Mesenchymal stem cell (in vitro differentiated cells and primary cell): ENCODE results near the gene AQP4.

Experiments
- DNase-seq: peaks from one replicate; pipeline ENCODE4 v3.0.0-alpha.2; 2013
- H2AFZ ChIP-seq: one replicate; pipeline ENCODE4 v1.6.1; 2013; ENCODE audit warnings: low read depth, mild to moderate bottlenecking, control low read depth, inconsistent platforms, low read length, moderate library complexity
- H2AK5ac ChIP-seq: 2 replicates; pipeline ENCODE4 v1.6.1; 2013; ENCODE audit warnings: low read length, moderate library complexity, mild to moderate bottlenecking, inconsistent platforms; ENCODE audit not compliant: severe bottlenecking
- H2BK120ac ChIP-seq: one replicate; pipeline ENCODE4 v1.6.1; 2013; ENCODE audit warnings: low read depth, mild to moderate bottlenecking, inconsistent platforms, low read length, moderate library complexity
- H2BK12ac ChIP-seq, 2 experiments: one replicate each; pipeline ENCODE4 v1.6.1; 2013; ENCODE audit warnings: inconsistent platforms in 2 of 2, low read length in 2 of 2, mild to moderate bottlenecking in 2 of 2, moderate library complexity in 2 of 2, control low read depth in 1 of 2
- H2BK15ac ChIP-seq: one replicate; pipeline ENCODE4 v1.6.1; 2013; ENCODE audit warnings: mild to moderate bottlenecking, low read depth, inconsistent platforms; ENCODE audit not compliant: poor library complexity, severe bottlenecking
- H2BK5ac ChIP-seq: 2 replicates; pipeline ENCODE4 v1.6.1; 2013; ENCODE audit warnings: low read depth, mild to moderate bottlenecking, low read length, control low read depth, inconsistent platforms; ENCODE audit not compliant: poor library complexity, severe bottlenecking
- H3K14ac ChIP-seq, 2 experiments: one replicate each; pipeline ENCODE4 v1.6.1; 2013; ENCODE audit warnings: inconsistent platforms in 2 of 2, low read length in 2 of 2, control low read depth in 1 of 2, mild to moderate bottlenecking in 1 of 2, moderate library complexity in 1 of 2
- H3K18ac ChIP-seq, 2 experiments: one replicate each; pipeline ENCODE4 v1.6.1; 2013; ENCODE audit warnings: inconsistent platforms in 2 of 2, low read length in 2 of 2, control low read depth in 1 of 2, low read depth in 1 of 2, mild to moderate bottlenecking in 1 of 2
- H3K23ac ChIP-seq, 2 experiments: one replicate each; pipeline ENCODE4 v1.6.1; 2013; ENCODE audit warnings: inconsistent platforms in 2 of 2, low read length in 2 of 2, mild to moderate bottlenecking in 2 of 2, moderate library complexity in 2 of 2, control low read depth in 1 of 2
- H3K27ac ChIP-seq: 2 replicates; pipeline ENCODE4 v1.5.1; 2013; ENCODE audit warnings: mild to moderate bottlenecking, moderate library complexity, low read length, control low read depth, inconsistent platforms; ENCODE audit not compliant: poor library complexity, severe bottlenecking
- H3K27me3 ChIP-seq, 2 experiments: 2 replicates each; pipeline versions ENCODE4 v1.6.1 to v1.7.0; 2013; ENCODE audit warnings: low read length in 2 of 2, mild to moderate bottlenecking in 2 of 2, moderate library complexity in 2 of 2, control low read depth in 1 of 2, inconsistent platforms in 1 of 2; ENCODE audit not compliant: control insufficient read depth in 1 of 2, insufficient read depth in 1 of 2
- H3K36me3 ChIP-seq, 2 experiments: 2 replicates each; pipeline versions ENCODE4 v1.6.1 to v1.7.0; 2013; ENCODE audit warnings: low read length in 2 of 2, control low read depth in 1 of 2, inconsistent platforms in 1 of 2, low read depth in 1 of 2, mild to moderate bottlenecking in 1 of 2; ENCODE audit not compliant: insufficient read depth in 2 of 2, control insufficient read depth in 1 of 2
- H3K4ac ChIP-seq, 2 experiments: one replicate each; pipeline ENCODE4 v1.6.1; 2013; ENCODE audit warnings: inconsistent platforms in 2 of 2, low read length in 2 of 2, mild to moderate bottlenecking in 2 of 2, moderate library complexity in 2 of 2, control low read depth in 1 of 2, low read depth in 1 of 2
- H3K4me1 ChIP-seq: 2 replicates; pipeline ENCODE4 v1.6.1; 2013; ENCODE audit warnings: low read depth, low read length, control low read depth; ENCODE audit not compliant: control insufficient read depth, insufficient read depth
- H3K4me2 ChIP-seq: 2 replicates; pipeline ENCODE4 v1.6.1; 2013; ENCODE audit warnings: low read length, mild to moderate bottlenecking, inconsistent platforms; ENCODE audit not compliant: poor library complexity, severe bottlenecking
- H3K4me3 ChIP-seq, 2 experiments: 2 replicates each; pipeline versions ENCODE4 v1.5.1 to v1.7.0; 2013; ENCODE audit warnings: low read length in 2 of 2, mild to moderate bottlenecking in 2 of 2, control low read depth in 1 of 2, low read depth in 1 of 2; ENCODE audit not compliant: insufficient read depth in 1 of 2
- H3K79me1 ChIP-seq: replicated peaks from 2 replicates; pipeline ENCODE4 v1.6.1; 2013; ENCODE audit warnings: mild to moderate bottlenecking, control low read depth, low read length, inconsistent platforms; ENCODE audit not compliant: poor library complexity, severe bottlenecking
- H3K9ac ChIP-seq: 2 replicates; pipeline ENCODE4 v1.7.0; 2013; ENCODE audit warnings: mild to moderate bottlenecking, low read length, moderate library complexity
- H3K9me3 ChIP-seq: 2 replicates; pipeline ENCODE4 v1.7.0; 2013; ENCODE audit warnings: mild to moderate bottlenecking, low read length; ENCODE audit not compliant: control insufficient read depth
- H4K8ac ChIP-seq: one replicate; pipeline ENCODE4 v1.6.1; 2013; ENCODE audit warnings: inconsistent platforms, mild to moderate bottlenecking, low read length, moderate library complexity
- H4K91ac ChIP-seq: one replicate; pipeline ENCODE4 v1.6.1; 2013; ENCODE audit warnings: mild to moderate bottlenecking, low read length, inconsistent platforms
- WGBS: methylation state at CpG from one replicate; pipeline ENCODE4 v1.1.7; 2013; ENCODE audit warnings: mixed read lengths; 5-methylcytosine and 5-hydroxymethylcytosine counted together

AQP4 gene

DNA sequence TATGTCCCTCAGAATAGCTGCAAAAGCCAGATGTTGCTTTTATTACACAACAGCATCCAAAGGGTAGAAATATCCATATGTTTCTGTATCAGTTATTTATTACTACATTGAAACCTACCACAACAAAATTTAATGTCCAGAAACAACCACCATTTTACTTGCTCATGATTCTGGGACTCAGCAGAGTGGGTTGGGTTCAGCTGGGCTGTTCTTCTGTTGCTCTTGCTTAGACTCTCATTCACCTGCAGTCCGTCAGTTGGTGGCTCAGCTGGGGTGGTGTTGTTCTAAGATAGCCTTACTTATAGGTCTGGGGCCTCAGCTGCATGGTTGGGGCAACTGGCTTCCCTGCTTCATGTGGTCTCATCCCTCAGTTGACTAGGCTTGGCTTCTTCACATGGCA, 21.7 kb downstream of the AQP4 start:
- H3K27me3 ChIP-seq, result no peaks in the 10 kb centered on the region
- H2BK120ac ChIP-seq, result no peak overlapping the region
- no peak overlapping the region for H3K27ac ChIP-seq
- no peaks in the 10 kb centered on the region for H3K4me1 ChIP-seq
- no peak overlapping the region for H3K4me2 ChIP-seq
- H3K79me1 ChIP-seq, result no peaks in the 10 kb centered on the region
- WGBS, result 92% methylated on average over 1 of the region's 1 CpG
- H3K36me3 ChIP-seq, result no peaks in the 10 kb centered on the region
- no peaks in the 10 kb centered on the region for H3K9me3 ChIP-seq
- H3K18ac ChIP-seq, result no peak overlapping the region
- no peak overlapping the region for H2AFZ ChIP-seq
- no peak overlapping the region for H3K4ac ChIP-seq
- no peak overlapping the region for H4K91ac ChIP-seq
- H2BK15ac ChIP-seq, result no peak overlapping the region
- H2BK5ac ChIP-seq, result no peak overlapping the region
- H3K23ac ChIP-seq, result no peak overlapping the region
- no peak overlapping the region for H3K4me3 ChIP-seq
- H4K8ac ChIP-seq, result no peak overlapping the region
- DNase-seq, result no peak
- no peak overlapping the region for H2AK5ac ChIP-seq
- H3K9ac ChIP-seq, result no peak overlapping the region
- H2BK12ac ChIP-seq, result no peak overlapping the region
- no peak overlapping the region for H3K14ac ChIP-seq

DNA sequence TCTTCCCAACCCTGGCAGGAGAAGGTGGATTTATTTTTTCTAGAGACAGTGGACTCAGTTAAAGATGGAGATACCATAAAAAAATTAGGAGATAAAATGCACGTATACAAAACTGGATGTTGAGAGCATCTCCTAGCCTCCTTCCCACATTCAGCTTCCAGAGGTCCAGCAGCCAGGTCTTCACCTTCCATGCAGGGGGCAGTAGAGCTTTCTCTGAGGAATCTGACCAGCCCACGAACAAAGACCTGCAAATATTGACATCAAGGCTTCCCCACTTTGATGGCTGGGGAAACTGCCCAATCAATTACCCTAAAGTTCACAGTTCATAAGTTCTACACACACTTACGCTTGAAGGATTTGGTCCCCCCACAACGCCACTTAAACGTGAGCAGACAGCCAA, 24.5 kb downstream of the AQP4 start:
- Histone ChIP-seq H3K4ac (no peak overlapping the region), H2BK120ac (no peak overlapping the region), H2BK15ac (no peak overlapping the region), H3K36me3 (no peaks in the 10 kb centered on the region), H2AK5ac (no peak overlapping the region), H2BK5ac (no peak overlapping the region), H3K14ac (no peak overlapping the region), H3K27ac (no peak overlapping the region), H4K8ac (no peak overlapping the region), H3K18ac (no peak overlapping the region), H2BK12ac (no peak overlapping the region), H3K4me1 (no peaks in the 10 kb centered on the region), H3K4me3 (no peak overlapping the region), H3K79me1 (no peaks in the 10 kb centered on the region), H4K91ac (no peak overlapping the region), H3K9ac (no peak overlapping the region), H3K23ac (no peak overlapping the region), H3K9me3 (no peaks in the 10 kb centered on the region), H2AFZ (no peak overlapping the region), H3K4me2 (no peak overlapping the region), H3K27me3 (no peaks in the 10 kb centered on the region)
- no peak for DNase-seq
- WGBS, result 85% methylated on average over 5 of the region's 5 CpGs

DNA sequence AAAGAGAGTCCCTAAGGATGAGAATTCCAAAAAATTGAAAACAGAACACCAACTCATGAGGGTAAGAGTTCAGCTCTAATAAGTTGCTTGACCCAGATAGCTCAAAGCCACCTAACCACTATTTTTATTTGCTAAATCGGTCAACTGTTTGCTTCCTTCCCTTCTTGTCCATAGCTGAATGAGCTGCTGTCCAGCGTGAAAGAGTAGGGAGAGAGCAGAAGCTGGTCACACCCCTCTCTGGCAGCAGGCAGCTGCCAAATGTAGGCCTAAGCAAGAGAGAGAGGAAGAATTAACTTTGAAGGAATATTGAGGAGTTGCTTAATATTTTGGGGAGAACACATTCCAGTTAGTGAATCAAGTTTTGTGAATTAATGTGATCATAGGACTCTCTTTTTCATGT, 25.9 kb downstream of the AQP4 start:
- H3K79me1 ChIP-seq, result no peaks in the 10 kb centered on the region
- 66% methylated on average over 2 of the region's 2 CpGs for WGBS
- H2AK5ac ChIP-seq, result no peak overlapping the region
- H3K36me3 ChIP-seq, result no peaks in the 10 kb centered on the region
- DNase-seq, result no peak
- no peaks in the 10 kb centered on the region for H3K9me3 ChIP-seq
- H3K27me3 ChIP-seq, result no peaks in the 10 kb centered on the region
- no peak overlapping the region for H4K91ac ChIP-seq
- H2BK15ac ChIP-seq, result no peak overlapping the region
- H2AFZ ChIP-seq, result no peak overlapping the region
- H3K14ac ChIP-seq, result no peak overlapping the region
- no peak overlapping the region for H3K4me3 ChIP-seq
- H3K9ac ChIP-seq, result no peak overlapping the region
- H3K27ac ChIP-seq, result no peak overlapping the region
- H2BK5ac ChIP-seq, result no peak overlapping the region
- H3K4me2 ChIP-seq, result no peak overlapping the region
- H3K18ac ChIP-seq, result no peak overlapping the region
- no peaks in the 10 kb centered on the region for H3K4me1 ChIP-seq
- H4K8ac ChIP-seq, result no peak overlapping the region
- no peak overlapping the region for H2BK12ac ChIP-seq
- H3K23ac ChIP-seq, result no peak overlapping the region
- no peak overlapping the region for H2BK120ac ChIP-seq
- H3K4ac ChIP-seq, result no peak overlapping the region

DNA sequence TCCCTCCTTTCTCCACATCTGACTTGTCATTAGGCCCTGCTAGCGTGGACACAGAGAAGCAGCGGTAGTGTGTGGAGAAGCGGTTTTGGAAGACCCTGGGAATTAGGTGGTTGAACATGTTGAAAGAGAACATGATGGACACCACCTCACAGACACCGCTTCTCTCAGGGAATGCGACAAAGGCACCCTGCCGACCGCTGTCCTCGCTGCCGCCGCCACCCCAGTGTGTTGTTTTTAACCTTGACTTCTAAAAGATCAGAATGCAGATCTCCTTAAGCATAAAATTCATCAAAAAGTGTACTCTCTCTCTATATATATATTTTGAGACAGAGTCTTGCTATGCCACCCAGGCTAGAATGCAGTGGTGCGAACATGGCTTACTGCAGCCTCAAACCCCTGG, 33.2 kb downstream of the AQP4 start:
- no peak for DNase-seq
- H3K4ac ChIP-seq, result no peak overlapping the region
- no peaks in the 10 kb centered on the region for H3K9me3 ChIP-seq
- no peak overlapping the region for H2AK5ac ChIP-seq
- no peak overlapping the region for H2BK15ac ChIP-seq
- no peak overlapping the region for H3K27ac ChIP-seq
- no peak overlapping the region for H4K8ac ChIP-seq
- H3K36me3 ChIP-seq, result no peaks in the 10 kb centered on the region
- no peaks in the 10 kb centered on the region for H3K27me3 ChIP-seq
- no peak overlapping the region for H2BK5ac ChIP-seq
- no peak overlapping the region for H3K18ac ChIP-seq
- no peak overlapping the region for H3K9ac ChIP-seq
- 90% methylated on average over 11 of the region's 11 CpGs for WGBS
- H3K23ac ChIP-seq, result no peak overlapping the region
- H3K79me1 ChIP-seq, result no peaks in the 10 kb centered on the region
- no peak overlapping the region for H3K4me3 ChIP-seq
- H2AFZ ChIP-seq, result no peak overlapping the region
- no peak overlapping the region for H2BK120ac ChIP-seq
- H2BK12ac ChIP-seq, result no peak overlapping the region
- H4K91ac ChIP-seq, result no peak overlapping the region
- H3K4me2 ChIP-seq, result no peak overlapping the region
- H3K14ac ChIP-seq, result no peak overlapping the region
- H3K4me1 ChIP-seq, result no peaks in the 10 kb centered on the region
